Skeletal muscle tissue (tissue), 4 donors: ENCODE results near the gene ATP6V1E1. TPM values are rescaled to one million over a fixed set of nuclear protein-coding genes. Genes with fewer than 3 reads are reported as not detected.

Source experiments
- H3K27ac ChIP-seq: one replicate; pipeline ENCODE4 v1.7.0; 2013; ENCODE audit warnings: mild to moderate bottlenecking, low read depth, low read length, inconsistent platforms
- H3K27me3 ChIP-seq, 3 donors: one replicate each; pipeline ENCODE4 v1.7.0; 2013; ENCODE audit warnings: low read length in 3 of 3; ENCODE audit not compliant: control insufficient read depth in 3 of 3, insufficient read depth in 3 of 3
- H3K36me3 ChIP-seq, 3 donors: one replicate each; pipeline ENCODE4 v1.7.0; 2013; ENCODE audit warnings: low read length in 3 of 3; ENCODE audit not compliant: control insufficient read depth in 3 of 3, insufficient read depth in 3 of 3
- H3K4me1 ChIP-seq, 3 donors: one replicate each; pipeline ENCODE4 v1.7.0; 2013; ENCODE audit warnings: low read length in 3 of 3, mild to moderate bottlenecking in 3 of 3; ENCODE audit not compliant: control insufficient read depth in 3 of 3, insufficient read depth in 3 of 3
- H3K4me3 ChIP-seq, 3 donors: one replicate each; pipeline ENCODE4 v1.7.0; 2013; ENCODE audit warnings: low read length in 3 of 3
- H3K9ac ChIP-seq, 3 donors: one replicate each; pipeline ENCODE4 v1.7.0; 2013; ENCODE audit warnings: low read length in 3 of 3, mild to moderate bottlenecking in 3 of 3, moderate library complexity in 2 of 3, low read depth in 1 of 3
- H3K9me3 ChIP-seq, 3 donors: one replicate each; pipeline ENCODE4 v1.7.0; 2013; ENCODE audit warnings: low read length in 3 of 3; ENCODE audit not compliant: control insufficient read depth in 3 of 3
- total RNA-seq: library from RNA; depleted of rRNA; stranded (reverse); fragments of >200 nt; gene quantifications from one replicate; pipeline ENCODE4 v1.2.3, GENCODE V29; 2014
- donor health status: Osteomylitis.

ATP6V1E1 gene
- total RNA-seq, 1 donor from 2014 or later, result 60.0 TPM

- H3K27ac ChIP-seq, result no peak overlapping the region
- H3K9me3 ChIP-seq, result no peaks in the 10 kb centered on the region
- peaks cover 19 to 42% (median 41%) of the 10 kb centered on the region in 3 donors for H3K36me3 ChIP-seq
Measured at GRCh38 chr22:17554814-17555213, 73.7 kb downstream of the ATP6V1E1 start.

GRCh38 chr22:17552737-17553136 is 75.8 kb downstream of the ATP6V1E1 start:
- Histone ChIP-seq H3K36me3 (peaks cover 32 to 57% (median 54%) of the 10 kb centered on the region in 3 donors), H3K27me3 (no peaks in the 10 kb centered on the region), H3K4me1 (peaks cover 0 to 7% (median 0%) of the 10 kb centered on the region in 3 donors)

More at GRCh38 chr22:17554814-17555213, 73.7 kb downstream of the ATP6V1E1 start:
- Histone ChIP-seq H3K4me1 (peaks cover 0 to 7% (median 0%) of the 10 kb centered on the region in 3 donors), H3K9ac (peak overlapping the region in 1 of 3 donors; percentile 12), H3K27me3 (no peaks in the 10 kb centered on the region), H3K4me3 (no peak overlapping the region)

GRCh38 chr22:17549655-17550054 is 78.9 kb downstream of the ATP6V1E1 start:
- H3K27ac ChIP-seq, result no peak overlapping the region
- H3K9me3 ChIP-seq, result no peaks in the 10 kb centered on the region

More at GRCh38 chr22:17552737-17553136, 75.8 kb downstream of the ATP6V1E1 start:
- H3K27ac ChIP-seq, result no peak overlapping the region
- no peaks in the 10 kb centered on the region for H3K9me3 ChIP-seq
- H3K4me3 ChIP-seq, result no peak overlapping the region
- no peak overlapping the region for H3K9ac ChIP-seq

GRCh38 chr22:17549183-17549582 is 79.4 kb downstream of the ATP6V1E1 start:
- Histone ChIP-seq H3K9ac (no peak overlapping the region), H3K27me3 (no peaks in the 10 kb centered on the region), H3K4me1 (peaks cover 0 to 7% (median 0%) of the 10 kb centered on the region in 3 donors), H3K36me3 (peaks cover 25 to 46% (median 36%) of the 10 kb centered on the region in 3 donors), H3K27ac (no peak overlapping the region), H3K4me3 (no peak overlapping the region), H3K9me3 (no peaks in the 10 kb centered on the region)

More at GRCh38 chr22:17549655-17550054, 78.9 kb downstream of the ATP6V1E1 start:
- Histone ChIP-seq H3K4me1 (peaks cover 0 to 7% (median 0%) of the 10 kb centered on the region in 3 donors), H3K36me3 (peaks cover 25 to 50% (median 38%) of the 10 kb centered on the region in 3 donors), H3K27me3 (no peaks in the 10 kb centered on the region), H3K4me3 (no peak overlapping the region), H3K9ac (no peak overlapping the region)

- Histone ChIP-seq H3K36me3 (peaks cover 25 to 41% (median 38%) of the 10 kb centered on the region in 3 donors), H3K9me3 (no peaks in the 10 kb centered on the region), H3K9ac (no peak overlapping the region), H3K27ac (no peak overlapping the region), H3K4me3 (no peak overlapping the region), H3K4me1 (peaks cover 0 to 7% (median 0%) of the 10 kb centered on the region in 3 donors), H3K27me3 (no peaks in the 10 kb centered on the region)
Measured at GRCh38 chr22:17548756-17549035, 79.9 kb downstream of the ATP6V1E1 start.

GRCh38 chr22:17548010-17548755 is 80.4 kb downstream of the ATP6V1E1 start:
- Histone ChIP-seq H3K4me3 (no peak overlapping the region), H3K27ac (no peak overlapping the region), H3K36me3 (peaks cover 25 to 39% (median 37%) of the 10 kb centered on the region in 3 donors), H3K4me1 (peaks cover 0 to 4% (median 0%) of the 10 kb centered on the region in 3 donors), H3K27me3 (no peaks in the 10 kb centered on the region), H3K9ac (no peak overlapping the region), H3K9me3 (no peaks in the 10 kb centered on the region)

GRCh38 chr22:17542452-17542851 is 86.1 kb downstream of the ATP6V1E1 start:
- Histone ChIP-seq H3K27me3 (no peaks in the 10 kb centered on the region), H3K9ac (no peak overlapping the region), H3K4me1 (no peaks in the 10 kb centered on the region), H3K4me3 (no peak overlapping the region), H3K36me3 (peaks cover 24 to 39% (median 33%) of the 10 kb centered on the region in 3 donors), H3K27ac (no peak overlapping the region), H3K9me3 (no peaks in the 10 kb centered on the region)

Other genes starting within 250 kb of the ATP6V1E1 start
- not detected for gene SLC25A18, start 65.3 kb downstream of the ATP6V1E1 start, total RNA-seq
- gene BCL2L13, start 10.0 kb upstream of the ATP6V1E1 start, total RNA-seq, result 41.2 TPM
- gene BID, start 145.7 kb upstream of the ATP6V1E1 start, total RNA-seq, result 10.4 TPM